ENCODE data around the gene PHLPP1. TPM values are rescaled to one million over a fixed set of nuclear protein-coding genes. Genes with fewer than 3 reads are reported as not detected.
A peak's percentile ranks its signal among the peaks of the same experiment; 100 is the strongest.

PHLPP1 gene
- polyA plus RNA-seq, 4 donors = 16.4 to 20.5 (median 18.0) TPM

DNA sequence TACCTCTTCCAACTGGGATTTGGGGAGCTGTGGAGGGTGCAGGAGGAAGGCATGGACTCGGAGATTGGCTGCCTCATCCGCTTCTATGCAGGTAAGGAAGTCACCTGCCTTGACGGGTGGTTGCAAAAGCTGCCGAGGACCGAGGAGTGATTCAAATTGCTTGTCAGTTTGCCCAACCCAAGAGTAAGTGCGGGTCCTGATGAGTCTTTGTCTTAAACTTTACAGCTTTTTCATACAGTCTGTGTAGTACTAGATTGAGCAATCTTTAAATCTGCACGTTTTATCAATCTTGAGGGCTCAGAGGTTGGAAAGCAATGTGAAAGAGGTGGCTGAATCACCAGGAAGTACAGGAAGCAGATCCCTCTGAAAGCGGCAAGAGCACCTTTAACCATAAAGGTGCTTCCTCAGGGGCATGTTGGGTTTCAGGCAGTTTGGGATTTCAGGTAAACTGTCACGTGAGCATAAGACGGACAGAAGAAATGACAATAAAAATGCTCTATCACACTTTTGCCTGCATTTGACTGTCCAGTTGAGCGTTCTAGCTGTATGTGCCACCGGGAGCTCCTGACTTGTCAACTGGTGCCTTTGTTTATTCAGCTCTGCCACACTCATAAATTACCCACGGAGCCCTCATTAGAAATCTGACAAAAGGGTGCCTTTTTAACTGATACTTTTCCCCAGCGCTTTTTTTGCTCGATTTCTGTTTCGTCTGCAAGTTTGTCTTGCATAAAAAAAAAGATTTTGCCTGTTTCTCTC, 2.0 kb downstream of the PHLPP1 start:
- peak; percentile 16 to 33 (median 26) for DNase-seq (ENCODE audit: low read depth in 4 of 4, low spot score in 3 of 4)

DNA sequence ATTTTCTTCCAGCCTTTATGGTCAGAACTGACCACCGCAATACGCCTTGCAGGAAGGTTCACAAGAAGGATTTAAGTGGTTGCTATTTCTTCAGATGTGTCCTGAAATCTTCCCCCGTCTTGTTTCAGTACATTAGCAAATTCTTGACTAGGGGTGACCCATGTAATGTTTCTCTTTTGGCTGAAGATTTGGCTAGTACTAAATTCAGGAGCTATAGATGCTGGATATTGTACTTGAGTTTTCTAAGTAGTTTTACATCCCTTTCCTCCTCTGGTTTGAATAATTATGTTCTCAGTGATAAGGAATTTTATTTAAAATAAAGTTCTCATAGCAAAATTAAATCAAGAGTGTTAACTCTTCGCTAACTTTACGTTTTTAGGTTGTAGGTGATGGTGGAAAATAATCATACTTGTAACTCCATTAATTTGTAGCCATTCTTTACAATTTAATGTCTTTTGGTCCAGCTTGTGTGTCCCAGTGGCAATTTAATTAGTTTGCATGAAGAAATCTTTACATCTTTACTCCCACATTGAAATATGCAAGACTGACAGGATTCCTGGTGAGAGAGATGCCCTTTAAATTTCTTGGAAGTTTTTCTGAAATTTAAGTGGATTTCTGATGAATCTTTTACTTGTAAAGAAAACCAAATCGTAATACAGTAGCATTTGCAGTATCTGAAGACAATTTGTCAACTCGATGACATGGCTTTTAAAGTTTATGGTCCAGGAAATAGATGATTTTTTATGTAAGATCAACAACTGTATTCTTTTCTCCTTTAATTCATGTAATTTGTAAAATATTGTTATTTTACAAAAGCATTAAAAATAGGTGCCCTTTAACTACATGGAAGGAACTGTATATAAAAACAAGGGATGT, 2.8 kb downstream of the PHLPP1 start:
- DNase-seq (ENCODE audit: low read depth in 4 of 4, low spot score in 3 of 4) = peak in 1 of 4 donors; percentile 12

DNA sequence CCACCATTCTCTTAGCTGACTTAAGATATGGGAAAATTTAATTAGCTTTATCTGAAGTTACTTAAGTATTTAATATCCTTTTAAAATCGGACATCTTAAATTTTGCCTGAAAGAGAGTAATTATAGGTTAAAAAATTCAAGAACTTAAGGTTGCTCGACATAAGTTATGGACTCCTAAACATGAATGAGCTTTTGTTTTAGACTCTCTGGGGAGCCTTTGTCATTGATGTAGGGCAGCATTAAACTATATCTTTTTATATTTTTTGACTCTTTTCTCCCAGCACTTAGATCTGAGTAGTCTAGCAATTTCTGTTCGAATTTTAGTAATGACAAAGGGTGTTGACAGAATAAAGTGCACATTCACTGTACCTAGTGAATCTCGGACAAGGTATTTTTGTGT, 4.7 kb downstream of the PHLPP1 start:
- no peak for DNase-seq (ENCODE audit: low read depth in 4 of 4, low spot score in 3 of 4)

DNA sequence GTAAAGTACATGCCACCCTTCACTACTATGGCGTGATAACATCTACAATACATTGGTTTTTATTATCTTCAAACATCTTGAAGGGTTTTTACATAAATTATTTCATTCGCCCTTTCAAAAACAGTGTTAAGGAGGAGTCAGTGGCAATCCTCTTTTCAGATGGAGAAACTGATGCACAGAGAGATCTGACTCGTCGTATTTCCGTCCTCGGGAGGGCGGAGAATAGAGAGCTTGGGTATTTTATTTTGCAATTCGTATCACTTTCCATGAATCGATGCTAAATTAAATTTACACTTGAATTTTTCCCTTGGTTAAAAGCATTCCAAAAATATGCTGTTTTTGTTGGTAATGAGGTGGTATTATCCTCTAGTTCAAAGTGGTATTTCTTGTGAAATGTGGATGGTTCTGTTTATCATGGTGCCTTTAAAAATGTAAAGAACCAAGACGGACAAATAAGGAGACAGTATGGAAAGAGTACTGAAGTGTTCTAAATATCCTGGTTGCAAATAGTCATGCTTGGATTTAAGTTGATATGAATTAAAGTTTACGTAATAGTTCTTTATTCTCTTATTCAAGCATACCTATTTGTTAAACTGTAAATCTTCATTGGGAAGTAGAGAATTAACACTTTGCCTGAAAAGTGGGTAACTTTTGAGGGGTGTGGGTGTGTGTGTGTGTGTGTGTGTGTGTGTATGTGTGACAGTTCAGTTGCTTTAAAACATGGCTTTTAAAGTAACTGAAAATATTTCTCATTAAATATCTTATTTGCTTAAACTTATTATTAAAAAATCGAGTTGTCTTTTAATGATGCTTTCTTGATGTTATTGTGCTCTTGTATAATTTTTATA, 5.6 kb downstream of the PHLPP1 start:
- no peak for DNase-seq (ENCODE audit: low read depth in 4 of 4, low spot score in 3 of 4)

DNA sequence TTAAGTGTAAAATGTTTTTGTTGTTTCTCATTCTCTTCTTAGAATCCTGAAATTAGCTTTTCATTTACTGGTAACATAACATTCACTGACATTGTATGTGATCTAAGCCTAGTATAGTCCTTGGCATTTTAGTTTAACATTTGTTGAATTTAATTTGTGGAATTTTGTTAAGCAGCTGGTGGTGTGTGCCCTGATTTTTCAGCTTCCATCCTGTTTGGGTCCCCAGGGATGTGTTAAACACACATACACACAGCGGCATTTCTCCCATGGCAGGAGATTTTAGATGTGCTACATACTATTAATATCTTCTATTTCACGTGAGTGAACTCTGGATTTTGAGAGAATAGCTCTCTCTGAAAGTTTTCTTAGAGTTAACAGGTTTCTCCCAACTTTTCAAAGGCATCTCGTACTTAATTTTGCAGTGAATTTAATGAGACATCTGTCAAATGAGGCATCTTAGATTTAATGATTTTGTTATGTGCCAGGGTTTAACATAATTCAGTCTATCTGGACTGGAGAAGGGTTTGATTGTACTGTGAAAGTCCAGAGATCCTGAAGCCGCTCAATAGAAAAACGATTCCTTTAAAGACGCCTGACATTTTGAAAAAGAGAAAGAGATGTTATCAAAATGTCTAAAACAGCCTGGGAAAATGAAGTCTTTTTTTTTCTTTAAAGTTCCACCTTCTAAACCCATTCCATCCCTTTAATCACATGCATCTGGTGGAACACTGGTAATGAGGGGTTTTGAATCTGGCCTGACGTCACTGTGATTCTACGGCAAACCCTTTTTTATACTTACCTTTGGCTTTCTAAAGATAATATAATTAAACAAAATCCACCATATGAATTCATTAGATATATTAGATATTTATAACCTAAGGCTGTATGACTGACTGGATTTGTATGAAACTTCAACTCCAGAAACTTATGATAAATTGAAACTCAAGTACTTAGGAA, 6.8 kb downstream of the PHLPP1 start:
- no peak for DNase-seq (ENCODE audit: low read depth in 4 of 4, low spot score in 3 of 4)

DNA sequence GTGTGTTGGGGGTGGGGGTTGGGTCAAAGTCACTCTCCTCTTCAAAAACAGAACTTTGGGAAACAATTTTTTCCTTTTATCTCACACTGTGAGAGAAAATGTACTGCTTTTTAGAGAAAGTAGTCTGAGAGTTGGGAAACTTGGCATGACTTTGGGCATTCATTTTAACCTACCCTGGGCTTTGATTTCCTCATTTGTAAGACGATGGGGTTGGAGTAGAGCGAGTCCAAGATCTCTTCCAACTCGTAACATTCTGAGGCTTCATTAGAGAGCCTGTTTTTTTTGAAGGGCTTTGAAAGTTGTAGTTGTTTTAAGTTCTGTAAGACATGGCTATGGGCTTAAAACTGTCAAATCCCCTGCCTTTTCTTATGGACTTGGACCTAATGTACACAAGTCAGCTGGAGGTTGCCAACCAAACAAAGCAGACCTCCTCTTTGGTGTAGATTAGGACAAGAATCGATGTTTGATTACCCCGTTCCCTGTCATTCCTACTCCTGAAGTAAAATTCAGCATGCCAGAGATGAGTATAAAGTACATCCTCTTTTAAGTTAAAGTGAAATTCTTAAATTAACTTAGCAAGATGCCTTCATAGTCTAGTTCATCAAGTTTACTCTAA, 8.4 kb downstream of the PHLPP1 start:
- DNase-seq (ENCODE audit: low read depth in 4 of 4, low spot score in 3 of 4) = no peak

DNA sequence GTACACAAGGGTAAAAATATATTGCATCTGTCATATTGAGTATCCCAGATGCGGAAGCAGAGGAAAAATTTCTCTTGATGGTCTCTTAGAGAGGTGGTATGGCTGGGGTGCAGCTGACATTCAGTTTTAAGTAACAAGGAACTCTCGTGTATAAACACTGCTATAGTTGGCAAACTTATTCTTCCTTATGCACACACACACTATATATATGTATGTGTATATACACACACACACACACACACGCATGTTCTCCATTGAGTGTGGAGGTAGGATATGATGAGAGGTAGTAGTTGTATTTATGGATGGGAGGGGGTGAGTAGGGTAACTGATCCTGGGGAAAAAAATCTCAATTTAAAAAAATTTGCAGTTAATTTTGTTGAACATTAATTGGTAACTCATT, 10.6 kb downstream of the PHLPP1 start:
- no peak for DNase-seq (ENCODE audit: low read depth in 4 of 4, low spot score in 3 of 4)

DNA sequence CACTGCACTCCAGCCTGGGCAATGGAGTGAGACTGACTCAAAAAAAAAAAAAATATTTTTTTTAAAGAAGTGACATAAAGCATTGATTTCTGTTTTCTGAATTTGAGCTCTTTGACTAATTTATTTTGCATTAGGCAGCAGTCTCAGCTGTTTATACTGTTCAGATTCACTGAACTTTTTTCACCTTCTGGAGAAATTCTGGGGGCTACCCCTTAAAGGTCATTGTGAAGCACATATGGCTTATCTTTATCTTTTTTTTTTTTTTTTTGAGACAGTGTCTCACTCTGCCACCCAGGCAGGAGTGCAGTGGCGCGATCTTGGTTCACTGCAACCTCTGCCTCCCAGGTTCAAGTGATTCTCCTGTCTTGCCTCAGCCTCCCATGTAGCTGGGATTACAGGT, 12.9 kb downstream of the PHLPP1 start:
- no peak for DNase-seq (ENCODE audit: low read depth in 4 of 4, low spot score in 3 of 4)

DNA sequence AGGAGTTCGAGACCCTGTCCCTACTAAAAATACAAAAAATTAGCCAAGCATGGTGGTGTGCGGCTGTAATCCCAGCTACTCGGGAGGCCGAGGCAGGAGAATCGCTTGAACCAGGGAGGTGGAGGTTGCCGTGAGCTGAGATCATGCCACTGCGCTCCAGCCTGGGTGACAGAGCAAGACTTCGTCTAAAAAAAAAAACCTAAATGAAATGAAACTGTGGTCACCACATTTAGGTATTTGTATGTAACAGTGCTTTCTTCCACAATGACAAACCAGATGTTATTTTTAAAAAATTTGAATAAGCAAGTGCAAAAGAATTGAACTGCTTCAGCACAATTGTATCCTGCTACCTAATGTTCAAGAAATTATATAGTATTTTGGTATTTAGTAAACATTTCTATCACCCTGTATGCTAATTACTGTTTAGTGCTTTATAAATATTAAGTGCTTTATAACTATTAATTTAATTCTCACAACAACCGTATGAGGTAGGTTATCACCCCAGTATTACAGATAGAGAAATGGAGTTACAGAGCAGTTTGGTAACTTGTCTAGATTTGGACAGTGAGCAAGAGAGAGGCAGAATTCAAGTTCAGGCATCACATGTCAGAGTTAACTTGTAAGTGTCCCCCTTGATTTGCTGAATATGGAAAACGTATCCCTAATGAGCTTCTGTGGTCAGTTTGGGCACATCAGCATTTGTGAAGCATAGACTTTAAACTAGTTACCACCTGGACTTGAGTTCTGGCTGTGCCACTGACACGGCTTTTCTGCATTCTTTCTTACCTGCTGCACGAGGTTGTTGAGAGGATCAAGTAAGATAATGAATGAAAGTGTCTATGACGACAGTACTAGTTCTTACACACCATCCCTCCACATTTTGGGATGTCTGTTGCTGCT, 14.4 kb downstream of the PHLPP1 start:
- no peak for DNase-seq (ENCODE audit: low read depth in 4 of 4, low spot score in 3 of 4)

DNA sequence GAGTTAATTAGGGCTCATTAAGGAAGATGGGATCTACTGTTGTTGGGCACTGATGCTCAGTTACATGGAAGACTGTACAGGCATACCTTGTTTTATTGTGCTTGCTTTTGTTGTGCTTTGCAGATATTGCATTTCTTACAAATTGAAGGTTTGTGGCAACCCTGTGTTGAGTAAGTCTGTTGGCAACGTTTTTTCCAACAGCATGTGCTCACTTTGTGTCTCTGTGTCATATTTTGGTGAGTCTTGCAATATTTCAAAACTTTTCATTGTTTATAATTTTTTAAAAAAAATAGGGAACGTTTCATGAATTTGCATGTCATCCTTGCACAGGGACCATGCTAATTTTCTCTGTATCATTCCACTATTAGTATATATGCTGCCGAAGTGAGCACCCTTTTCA, 15.6 kb downstream of the PHLPP1 start:
- DNase-seq (ENCODE audit: low read depth in 4 of 4, low spot score in 3 of 4) = no peak

DNA sequence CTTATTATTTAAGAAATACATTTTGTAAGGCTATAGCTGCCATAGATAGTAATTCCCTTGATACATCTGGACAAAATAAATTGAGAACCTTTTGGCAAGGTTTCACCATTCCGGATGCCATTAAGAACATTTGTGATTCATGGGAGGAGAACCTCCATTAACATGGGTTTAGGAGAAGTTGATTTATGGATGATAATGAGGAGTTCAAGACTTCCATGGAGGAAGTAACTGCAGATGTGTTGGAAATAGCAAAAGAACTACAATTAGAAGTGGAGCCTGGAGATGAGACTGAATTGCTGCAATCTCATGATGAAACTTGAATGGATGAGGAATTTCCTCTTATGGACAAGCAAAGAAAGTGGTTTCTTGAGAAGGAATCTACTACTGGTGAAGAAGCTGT, 17.3 kb downstream of the PHLPP1 start:
- no peak for DNase-seq (ENCODE audit: low read depth in 4 of 4, low spot score in 3 of 4)

DNA sequence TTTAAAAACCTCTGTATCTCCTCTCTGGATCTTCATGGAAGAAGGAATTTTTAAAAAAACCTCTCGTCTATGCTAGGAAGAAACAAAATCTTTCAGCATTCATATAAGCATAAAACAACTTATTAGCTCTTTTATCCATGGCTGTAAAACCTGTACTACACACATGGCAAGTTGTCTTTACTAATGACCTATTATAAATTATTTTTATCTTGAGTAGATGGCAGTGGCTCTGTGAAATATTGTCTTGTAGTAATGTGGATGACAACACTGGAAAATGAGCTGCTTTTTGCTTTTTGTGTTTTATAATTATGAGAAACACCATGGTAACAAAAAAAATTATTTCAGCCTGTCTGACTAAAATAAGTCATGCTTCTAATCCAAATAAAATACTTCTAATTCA, 18.9 kb downstream of the PHLPP1 start:
- no peak for DNase-seq (ENCODE audit: low read depth in 4 of 4, low spot score in 3 of 4)

DNA sequence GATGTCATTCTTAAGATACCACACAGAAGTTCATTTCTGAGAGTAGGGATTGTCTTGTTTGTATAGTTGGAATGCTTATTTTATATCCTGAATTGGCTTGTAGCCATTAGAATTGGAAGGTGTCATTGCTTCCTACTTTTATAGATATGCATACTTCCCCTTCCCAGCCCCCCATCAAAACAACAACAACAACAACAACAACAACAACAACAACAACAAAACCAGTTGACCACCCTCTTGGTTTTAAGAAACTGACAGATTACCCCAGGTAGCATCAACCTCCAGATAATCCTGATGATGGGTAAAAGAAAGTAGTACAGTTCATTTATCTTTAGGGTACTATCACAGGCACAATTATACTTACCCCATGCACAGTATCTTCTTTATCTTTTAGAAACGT, 20.0 kb downstream of the PHLPP1 start:
- DNase-seq (ENCODE audit: low read depth in 4 of 4, low spot score in 3 of 4) = no peak

DNA sequence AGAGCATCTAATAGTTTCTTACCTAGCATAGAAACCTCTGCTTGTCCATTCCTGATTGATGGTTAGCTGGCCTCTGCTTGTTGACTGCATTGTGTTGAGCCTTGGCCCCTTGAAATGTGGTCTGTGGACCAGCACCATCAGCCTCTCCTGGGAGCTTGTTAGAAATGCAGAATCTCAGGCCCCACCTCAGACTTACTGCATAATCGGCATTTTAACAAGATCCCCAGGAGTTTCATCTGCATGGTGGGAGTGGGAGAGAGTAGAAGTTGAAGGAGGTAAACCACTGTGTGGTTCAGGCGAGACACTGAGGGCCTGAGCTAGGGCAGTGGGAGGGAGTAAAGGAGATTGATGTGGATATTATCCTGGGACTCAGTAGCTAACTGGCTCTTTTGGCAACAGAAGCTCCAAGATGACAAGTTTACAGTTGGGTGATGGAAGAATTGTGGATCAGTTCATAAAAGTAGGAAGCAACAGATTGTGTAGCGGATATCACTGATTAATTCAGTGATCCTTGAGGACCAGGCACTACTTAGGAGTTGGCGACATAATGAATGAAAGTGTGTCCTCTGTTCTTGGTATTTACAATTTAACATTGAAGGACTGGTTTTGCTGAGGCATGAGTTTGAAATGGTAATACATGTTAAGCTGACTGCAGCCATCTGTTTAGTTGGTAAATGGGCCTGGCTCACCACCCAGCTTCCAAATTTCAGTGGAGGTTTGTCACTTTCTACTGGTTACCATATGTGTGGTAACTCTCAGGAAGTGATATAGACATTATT, 20.9 kb downstream of the PHLPP1 start:
- DNase-seq (ENCODE audit: low read depth in 4 of 4, low spot score in 3 of 4) = no peak

DNA sequence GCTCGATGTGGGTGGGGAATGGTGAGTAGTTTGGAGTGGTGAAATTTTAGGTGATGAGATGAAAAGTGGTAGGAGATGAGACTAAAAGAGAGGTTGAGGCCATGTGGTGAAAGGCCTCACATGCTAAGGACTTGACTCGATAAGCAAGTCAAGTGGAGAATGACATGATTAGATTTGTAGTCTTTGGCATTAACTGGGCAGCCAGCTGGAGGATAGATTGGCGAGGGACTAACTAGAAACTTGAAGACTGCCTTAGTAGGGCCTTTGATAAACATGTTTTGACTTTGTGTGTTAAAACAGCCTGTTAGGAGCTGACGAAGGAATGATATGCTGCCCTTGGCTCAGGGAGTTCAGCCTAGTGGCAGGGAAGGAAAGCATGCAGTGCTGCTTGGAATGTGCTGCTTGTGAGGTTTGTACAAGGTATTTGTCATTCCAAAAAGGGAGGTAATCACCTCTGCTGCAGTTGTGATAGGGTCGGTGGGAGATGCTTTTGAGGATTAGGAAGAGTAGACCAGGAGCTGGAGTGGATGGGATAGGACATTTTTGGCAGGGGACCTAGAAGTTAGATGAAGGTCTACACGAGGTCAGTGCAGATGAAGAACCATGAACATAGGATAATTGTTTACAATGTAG, 22.0 kb downstream of the PHLPP1 start:
- DNase-seq (ENCODE audit: low read depth in 4 of 4, low spot score in 3 of 4) = no peak

DNA sequence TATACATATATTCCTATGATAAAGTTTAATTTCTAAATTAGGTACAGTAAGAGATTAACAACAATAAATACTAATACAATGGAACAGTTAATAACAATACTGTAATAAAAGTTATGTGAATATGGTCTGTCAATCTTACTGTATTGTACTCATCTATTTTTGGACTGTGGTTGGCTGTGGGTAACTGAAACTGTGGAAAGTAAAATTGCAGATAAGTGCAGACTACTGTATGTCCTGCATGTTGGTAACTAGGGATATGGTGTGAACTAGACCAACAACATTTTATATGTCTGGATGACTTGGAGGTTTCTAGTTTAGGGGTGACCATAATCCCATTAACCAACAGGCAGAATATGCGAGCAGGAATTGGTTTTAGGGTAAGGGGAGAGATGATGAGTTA, 23.3 kb downstream of the PHLPP1 start:
- no peak for DNase-seq (ENCODE audit: low read depth in 4 of 4, low spot score in 3 of 4)

DNA sequence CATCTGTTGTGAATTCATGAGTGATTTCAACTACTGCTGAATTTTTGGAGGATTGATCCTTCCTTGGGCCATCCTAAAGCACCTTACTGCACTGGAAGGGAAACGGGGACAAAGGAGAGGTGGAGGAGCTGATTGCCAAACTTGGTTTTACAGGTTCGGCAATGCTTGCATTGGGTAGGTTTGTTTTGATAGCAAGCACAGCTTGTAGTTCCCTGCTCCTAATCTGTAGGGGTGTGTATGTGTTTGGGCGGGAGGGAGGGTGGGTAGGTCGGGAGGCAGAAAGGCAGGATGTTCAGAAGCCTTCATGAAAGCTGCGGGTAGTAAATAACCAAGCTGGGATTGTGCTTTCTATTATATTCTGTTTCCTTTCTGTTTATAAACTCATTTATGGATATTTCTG, 24.6 kb downstream of the PHLPP1 start:
- DNase-seq (ENCODE audit: low read depth in 4 of 4, low spot score in 3 of 4) = no peak

Measured in right renal pelvis (tissue), 4 donors.